HK-2 (cell line): ENCODE results near the gene FCRL6.
A peak's percentile ranks its signal among the peaks of the same experiment; 100 is the strongest.

Experiments used
- DNase-seq: peaks from one replicate; pipeline ENCODE4 v3.0.0-alpha.2; 2018; ENCODE audit not compliant: unreplicated experiment

Gene FCRL6

DNA sequence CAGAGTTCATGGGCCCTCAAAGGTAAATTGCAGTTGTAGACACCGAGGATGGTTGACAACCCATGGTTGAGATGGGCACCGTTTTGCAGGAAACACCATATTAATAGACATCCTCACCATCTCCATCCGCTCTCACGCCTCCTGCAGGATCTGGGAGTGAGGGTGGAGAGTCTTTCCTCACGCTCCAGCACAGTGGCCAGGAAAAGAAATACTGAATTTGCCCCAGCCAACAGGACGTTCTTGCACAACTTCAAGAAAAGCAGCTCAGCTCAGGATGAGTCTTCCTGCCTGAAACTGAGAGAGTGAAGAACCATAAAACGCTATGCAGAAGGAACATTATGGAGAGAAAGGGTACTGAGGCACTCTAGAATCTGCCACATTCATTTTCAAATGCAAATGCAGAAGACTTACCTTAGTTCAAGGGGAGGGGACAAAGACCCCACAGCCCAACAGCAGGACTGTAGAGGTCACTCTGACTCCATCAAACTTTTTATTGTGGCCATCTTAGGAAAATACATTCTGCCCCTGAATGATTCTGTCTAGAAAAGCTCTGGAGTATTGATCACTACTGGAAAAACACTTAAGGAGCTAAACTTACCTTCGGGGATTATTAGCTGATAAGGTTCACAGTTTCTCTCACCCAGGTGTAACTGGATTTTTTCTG lies 33.8 kb downstream of the FCRL6 start:
- no peak for DNase-seq

DNA sequence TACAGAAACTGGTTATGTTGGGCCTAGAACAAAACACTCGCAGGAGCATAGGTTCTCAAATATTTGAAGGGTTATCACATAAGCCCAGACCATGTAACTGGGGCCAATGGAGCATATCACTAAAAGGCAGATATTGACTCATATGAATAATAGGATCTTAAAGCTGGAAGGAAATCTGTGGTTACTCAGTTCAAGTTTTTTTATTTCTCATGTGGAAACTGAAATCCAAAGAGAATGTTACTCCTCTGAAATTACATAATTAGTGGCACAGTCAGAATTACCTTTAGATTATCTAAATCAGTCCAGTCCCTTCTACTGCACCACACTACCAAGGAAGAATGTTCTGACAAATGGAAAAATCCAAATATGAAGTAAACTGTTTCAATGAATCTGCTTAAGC lies 36.6 kb downstream of the FCRL6 start:
- DNase-seq: no peak

DNA sequence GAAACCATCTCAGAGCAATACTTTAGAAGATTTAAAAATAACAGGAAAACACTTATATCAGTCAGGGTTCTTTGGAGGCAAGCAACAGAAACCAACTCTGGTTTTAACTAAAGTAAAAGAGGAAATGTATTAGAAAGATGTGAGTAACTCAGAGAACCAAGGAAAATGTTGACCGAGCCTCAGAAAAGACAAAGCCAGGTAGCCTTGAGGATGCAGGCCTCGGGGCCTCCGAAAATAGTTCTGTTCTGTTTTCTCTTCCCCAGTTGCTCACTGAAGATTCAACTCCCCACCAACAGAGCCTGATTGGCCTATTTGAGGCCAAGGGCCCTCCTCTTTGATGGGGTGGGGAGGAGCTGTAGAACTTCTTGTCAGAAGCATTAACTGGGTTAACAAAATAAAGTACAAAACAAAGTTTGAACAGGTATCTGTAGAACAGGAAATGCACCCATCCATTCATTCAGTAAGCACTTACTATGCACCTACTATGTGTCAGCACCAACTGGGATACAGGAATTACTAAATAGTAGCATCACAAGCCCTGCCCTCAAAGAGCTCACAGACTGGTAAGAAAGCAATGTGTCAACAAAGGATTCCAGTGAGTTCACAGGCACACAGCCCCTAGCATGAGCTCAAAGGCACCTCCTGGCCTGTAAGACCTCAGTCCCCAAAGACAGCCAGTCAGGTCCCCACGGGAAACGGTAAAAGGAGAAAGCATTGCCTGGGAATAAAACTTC lies 37.1 kb downstream of the FCRL6 start:
- DNase-seq: no peak

DNA sequence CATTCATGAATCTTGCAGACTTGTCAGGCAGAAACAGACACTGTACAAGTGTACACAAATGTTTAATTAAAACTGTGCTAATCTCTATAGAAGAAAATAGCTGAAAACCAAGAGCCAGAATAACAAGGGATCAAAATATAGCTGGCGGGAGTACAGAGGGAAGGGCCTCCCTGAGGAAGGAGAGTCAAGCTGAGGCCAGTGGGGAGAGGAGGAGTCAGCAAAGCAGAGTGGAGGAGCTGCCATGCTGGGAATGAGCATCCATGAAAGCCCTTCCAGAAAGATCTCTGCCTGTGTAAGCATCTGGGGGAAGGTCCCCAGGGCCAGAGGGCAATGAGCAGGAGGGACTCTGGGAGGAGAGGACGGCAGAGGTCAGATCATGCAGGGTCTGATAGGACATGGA lies 39.6 kb downstream of the FCRL6 start:
- DNase-seq: no peak

DNA sequence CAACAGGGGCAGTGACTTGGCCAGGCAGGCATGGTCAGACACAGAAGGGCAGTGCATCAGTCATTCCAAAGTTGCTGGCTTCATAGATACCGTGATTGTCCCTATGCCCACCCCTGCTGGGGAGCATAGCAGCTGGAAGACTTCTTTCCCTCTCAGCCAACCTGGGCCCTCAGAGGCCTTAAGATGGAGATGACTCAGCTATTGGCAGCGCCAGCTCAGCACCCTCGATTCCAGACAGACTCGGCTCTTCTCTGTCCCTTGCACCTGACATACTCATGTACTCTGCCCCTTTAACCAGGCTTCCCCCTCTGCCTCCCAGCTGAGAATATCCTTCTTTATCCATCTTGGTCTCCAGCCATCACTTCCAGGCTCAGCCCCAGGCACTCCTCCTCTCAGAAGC lies 41.3 kb downstream of the FCRL6 start:
- DNase-seq: no peak

DNA sequence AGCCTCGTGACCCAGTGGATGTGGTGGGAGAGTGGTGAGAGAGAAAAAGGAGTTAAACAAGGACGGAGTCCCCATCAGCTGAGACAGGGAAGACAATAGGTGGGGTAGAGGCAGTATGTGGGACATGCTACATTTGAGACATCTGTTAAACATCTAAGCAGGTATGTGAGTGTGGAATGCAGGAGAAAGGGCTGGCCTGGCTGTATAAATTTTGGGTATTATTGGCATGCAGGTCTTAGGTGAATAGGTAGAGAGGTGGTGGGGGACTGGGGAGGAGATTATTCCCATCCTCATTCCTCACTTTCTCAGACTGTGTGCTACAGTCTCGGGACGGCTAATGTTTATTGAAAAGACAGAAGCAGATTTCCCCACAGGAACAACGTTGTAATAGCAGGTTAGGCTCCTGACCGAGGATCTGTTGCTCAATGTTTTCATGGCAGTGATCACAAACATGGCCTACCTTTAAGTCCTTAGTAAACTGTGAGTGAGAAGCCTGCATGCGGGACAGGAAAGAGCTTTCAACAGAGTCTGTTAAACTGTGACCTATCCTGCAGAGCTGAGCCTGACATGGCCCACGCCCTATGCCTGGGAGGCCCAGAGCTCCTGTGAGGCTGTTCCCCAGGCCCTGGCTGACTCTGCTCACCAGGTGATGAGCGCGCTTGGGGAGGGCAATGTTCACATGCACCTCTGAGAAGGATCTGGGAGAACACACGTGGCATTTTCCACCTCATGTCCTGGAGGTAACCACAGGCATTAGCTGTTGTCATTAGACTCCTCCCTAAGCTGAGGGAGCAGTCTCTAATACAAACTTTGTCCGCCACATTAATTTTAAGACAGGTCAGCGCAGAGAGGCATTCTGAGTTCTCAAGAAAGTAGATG lies 43.8 kb downstream of the FCRL6 start:
- DNase-seq: peak; percentile 59

DNA sequence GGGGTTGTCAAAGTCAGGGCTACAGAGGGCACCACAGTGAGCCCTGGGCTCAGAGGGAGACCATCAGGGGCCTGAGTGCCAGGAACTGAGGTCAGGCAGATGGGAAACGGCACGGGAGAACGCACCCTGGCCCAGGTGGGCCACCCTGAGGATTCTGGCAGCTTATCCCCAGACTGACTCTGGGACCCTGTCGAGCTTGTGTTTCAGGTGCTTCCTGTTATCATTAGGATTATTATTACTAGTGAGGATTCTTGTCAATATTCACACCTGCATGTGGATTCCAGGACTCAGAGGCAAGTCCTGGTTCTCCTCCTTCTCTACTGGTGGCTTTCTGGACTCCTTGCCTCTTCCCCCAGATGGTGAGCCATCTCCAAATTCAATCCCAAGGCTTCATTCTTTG lies 45.1 kb downstream of the FCRL6 start:
- DNase-seq: no peak

DNA sequence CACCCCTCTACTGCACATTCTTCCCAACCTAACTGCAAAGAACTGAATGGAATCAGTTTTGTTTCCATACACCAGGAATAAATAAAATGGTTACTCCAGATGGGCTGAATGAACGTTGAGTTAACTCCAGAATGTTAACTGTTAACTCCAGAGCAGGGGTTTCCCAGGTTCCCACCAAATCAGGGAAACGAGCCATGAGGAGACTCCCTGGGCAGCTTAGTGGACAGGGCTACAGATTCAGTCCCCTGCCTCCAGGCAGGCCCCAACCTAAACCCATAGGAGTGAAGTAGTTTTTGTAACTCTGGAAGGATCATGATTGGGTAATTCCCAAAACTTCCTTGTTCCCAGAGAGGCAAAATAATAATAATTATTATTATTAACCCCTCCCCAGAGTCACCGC lies 46.2 kb downstream of the FCRL6 start:
- DNase-seq: no peak

DNA sequence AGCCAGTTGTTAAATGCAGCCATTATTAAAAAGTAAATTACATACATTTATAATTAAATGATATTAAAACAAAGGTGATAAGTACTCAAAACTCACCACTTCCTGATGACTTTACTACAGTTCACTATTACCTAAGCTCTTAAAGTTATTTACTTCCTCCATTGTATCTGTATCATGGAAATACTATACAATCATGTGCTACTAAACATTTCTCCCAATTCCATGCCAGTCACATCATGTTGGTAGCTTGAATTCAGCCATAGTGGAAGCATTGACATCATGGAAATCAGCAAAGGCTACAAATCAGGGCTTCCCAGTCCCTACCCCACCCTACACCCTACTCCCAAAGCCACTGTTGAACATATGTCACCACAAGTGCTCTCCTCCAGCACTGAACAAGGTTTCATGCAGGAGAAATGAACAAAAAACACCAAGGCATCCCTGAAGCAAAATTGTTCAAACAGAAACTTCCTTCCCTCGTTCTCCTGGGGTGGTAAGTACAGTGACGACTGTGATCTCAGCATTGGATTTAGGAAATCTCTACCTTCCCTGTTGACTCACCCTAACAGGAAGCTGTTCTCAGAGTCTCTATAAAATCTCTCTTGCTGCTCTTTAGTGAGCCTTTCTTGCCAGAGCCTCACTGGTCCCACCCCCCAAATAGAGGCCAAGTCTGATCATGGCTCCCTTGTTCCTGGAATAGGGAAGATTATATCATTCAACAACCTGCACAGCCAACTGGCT lies 47.6 kb downstream of the FCRL6 start:
- DNase-seq: no peak

DNA sequence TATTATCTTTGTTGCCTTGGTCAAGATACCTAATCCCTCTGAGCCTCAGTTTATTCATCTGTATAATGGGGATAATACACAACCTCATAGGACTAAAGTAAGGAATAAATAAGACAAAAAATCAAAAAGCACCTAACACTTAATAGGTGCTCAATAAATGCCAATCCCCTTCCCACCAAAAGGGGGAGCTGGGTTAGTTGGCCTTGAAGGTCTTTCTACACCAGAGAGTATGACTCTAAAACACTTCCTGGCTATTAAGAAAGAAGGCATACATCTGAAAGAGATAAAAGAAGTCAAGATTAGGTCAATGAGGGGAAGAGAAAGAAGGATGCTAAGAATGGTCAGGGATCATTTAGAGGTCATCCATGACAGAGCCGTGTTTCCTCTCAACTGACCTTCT lies 49.2 kb downstream of the FCRL6 start:
- DNase-seq: no peak

DNA sequence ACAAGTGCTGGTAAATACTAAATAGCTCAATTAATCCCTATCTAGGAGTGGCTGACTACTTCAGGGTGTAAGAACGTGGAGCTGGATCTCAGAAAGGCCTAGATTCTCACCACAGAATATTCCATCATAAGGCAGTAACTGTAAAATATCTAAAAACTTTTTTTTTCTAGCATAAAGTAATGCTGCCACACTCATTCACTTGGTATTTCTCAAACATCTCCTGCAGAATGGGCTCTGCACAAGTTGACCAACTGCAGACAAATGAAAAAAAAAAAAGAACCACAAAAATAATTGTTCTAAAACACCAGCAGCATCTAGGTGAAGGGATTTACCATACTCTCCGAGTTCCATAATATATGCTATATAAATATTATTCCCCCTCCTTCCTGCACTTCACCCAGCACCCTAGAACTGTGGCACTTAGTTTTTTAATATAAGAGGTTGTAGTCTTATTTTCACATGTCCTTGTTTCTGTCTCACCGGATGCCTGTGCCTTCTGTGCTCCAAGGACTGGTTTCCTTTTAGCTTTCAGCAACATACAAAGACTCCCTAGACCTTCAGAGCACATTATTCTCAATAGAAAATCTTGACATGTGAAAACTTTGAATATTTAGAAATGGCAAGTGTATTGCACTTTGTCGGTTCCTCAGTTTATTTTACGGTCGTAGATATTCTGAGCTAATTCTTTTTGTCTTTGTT lies 51.4 kb downstream of the FCRL6 start:
- DNase-seq: no peak

DNA sequence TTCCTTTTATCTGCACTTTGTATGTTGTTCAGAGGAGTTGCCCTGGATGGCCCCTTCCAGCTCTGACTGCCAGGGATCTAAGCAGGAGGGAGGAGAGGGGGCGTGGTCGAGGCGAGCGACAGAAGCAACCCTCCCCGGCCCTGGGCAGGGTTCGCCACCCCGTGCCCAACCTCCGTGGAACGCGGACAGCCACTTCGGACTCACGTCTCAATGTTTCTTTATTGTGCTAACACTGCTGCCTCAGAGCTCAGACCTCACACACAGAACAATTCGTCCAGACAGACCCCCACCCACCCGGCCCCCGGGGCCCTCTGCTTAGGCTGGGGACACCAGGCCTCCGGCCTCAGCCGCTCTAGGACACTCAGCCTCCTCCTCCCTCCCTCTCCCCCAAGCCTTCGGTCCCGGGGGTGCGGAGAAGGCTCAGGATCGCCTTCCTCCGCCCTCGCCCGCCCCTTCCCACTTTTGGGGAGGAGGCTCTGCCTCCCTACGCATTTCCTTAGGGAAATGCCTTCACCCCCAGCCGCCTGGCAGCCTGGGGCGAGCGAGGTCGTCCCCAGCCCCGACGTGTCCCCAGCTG lies 52.0 kb downstream of the FCRL6 start:
- peak; percentile 67 for DNase-seq

DNA sequence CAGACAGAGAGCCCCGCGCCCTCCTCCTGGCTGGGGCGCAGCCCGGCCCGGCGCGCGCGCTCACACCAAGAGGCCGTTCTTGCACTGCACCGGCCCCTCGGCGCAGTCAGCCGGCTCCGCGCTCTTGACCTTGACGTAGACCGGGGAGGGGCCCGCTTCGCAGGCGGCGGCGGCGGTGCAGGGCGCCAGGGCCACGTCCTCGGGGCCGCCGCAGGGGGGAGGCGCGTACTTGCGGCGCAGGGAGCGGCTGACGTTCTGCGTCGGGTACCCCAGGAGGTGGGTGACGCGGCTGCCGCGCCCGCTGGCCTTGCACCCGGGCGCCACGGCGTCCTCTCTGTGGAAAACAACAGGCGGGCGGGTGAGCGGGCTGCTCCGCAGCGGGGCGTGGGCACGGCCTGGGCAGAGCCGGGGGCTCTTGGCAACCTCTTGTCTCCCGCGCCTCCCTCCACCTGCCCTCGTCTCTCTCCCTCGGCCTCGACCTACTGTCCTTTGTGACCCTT lies 52.6 kb downstream of the FCRL6 start:
- DNase-seq: peak; percentile 85

DNA sequence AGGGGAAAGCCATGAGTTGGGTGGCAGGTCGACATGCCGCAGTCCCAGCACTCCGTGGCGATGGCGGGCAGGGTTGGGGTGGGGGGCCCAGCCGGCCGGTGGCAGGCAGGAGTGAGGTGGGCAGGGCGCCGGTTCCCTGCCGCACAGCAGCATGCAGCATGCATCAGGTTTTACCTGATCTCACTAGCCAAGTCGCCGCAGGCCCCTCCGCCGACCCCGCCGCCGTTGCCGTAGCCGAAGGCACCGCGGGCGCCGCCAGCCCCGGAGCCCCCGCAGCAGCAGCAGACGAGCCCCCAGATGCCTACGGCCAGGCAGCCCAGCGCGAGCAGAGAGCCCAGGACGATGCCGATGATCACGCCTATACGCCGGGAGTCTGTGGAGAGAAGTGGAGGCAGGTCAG lies 53.5 kb downstream of the FCRL6 start:
- no peak for DNase-seq

DNA sequence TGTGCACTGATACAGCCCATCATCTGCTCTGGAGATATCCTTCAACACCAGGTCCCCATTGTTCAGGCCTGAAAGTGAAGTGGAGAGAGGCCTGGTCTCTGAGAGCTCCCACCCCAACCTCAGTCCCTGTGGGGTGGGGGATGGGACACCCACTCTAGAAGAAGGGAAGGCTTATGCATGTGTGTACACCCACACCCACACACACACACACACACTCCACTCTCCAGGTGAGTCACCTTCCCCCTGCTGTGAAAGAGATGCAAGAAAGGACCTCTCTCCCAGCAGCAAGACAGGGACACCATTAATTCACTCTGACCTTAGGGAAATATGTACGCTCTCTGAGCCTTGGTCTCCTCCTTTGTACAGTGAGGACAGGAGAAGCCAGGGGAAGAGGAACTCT lies 54.4 kb downstream of the FCRL6 start:
- DNase-seq: no peak

DNA sequence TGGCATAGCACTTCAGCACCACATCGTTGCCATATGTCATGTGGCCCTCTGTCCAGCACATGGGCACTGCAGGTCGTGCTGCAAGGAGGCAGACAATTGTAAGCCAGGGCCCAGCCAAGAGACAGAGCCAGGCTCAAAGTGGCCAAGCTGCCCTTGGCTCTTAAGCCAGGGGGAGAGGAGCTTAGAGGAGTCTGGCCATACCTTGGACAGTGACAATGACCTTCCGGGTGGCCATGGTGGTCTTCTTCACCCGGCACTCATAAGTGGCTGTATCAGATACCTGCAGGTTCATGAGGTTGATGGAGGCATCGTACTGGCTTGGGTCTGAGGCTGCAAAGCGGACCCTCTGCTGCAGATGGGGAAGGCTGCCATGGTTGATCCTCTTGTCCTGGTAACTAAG lies 55.7 kb downstream of the FCRL6 start:
- no peak for DNase-seq

DNA sequence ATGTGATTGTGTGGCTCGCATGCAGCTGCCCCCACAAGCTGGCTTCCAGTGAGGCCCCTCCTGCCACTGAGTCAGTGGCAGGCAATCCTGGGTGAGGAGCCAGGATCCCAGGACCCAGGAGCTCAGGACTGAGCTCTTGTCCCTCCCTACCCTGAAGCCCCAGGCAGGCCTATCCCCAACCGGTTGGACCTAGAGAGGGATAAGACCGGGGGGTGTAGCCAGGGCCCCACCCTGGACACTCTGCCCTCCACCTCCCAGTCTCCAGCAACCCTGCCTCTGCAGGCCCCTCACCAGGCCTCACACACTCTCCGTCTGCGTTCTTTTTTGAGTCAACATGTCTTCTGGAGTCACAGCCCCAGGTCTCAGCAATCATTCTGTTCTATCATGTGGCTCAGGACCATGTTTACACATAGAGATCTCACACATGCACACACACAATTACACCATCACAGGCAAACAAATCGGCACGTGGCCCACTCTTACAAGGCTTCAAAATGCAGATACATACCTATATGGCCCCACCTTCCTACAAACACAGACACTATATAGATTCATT lies 57.7 kb downstream of the FCRL6 start:
- no peak for DNase-seq

DNA sequence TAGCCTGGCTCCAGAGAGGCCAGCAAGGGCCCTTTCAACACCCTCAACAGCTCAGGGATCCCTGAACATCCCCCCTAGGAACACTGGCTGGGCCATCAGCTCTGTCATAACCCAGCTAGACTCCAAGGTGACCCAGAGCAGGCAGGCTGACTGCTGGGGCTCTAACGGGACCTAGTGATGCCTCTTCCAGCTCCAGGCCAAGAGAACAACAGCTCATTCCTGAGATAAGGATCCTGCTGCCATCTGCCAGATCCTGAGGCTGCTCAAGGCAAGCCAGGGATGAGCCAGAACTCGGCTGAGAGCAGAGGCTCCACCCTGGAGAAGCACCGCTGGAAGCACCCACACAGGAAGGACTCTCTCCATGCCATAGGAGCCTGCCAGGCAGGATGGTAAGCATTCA lies 58.3 kb downstream of the FCRL6 start:
- no peak for DNase-seq

DNA sequence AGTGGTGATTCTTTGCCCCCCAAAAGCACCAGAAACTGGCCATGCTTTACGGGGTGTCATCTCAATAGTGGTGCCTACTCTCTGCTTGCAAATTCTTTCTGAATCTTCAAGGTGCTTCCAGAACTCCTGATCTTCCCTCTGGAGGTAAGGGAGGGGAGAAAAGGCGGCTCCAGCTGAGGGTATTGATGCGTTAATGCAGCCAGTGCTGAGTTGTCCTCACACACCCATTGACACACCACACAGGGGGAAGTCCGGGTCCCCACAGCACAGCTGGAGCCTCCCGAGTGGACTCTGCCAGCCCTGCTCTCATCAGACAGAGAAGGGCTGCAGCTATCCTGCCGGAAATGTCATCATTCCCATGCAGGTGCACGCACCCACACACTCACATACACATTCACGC lies 59.1 kb downstream of the FCRL6 start:
- no peak for DNase-seq

DNA sequence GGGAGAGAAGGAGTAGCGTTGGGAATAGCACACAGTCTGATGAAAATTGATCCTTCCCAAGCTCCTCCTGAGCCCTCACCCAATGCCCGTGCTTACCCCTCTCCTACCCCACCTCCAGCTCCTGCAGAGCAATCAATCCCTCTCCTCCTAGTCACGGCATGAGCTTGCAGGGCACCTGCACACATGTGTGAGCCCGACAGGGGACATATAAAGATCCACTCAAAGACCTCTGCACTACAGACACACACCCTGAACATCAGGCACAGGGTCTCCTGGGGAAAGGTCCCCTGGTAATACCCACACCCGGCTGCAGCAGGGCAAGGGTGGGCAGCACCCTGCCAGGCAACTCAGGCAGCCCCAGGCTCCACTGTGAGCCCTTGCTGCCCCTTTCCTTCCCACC lies 59.9 kb downstream of the FCRL6 start:
- DNase-seq: no peak

DNA sequence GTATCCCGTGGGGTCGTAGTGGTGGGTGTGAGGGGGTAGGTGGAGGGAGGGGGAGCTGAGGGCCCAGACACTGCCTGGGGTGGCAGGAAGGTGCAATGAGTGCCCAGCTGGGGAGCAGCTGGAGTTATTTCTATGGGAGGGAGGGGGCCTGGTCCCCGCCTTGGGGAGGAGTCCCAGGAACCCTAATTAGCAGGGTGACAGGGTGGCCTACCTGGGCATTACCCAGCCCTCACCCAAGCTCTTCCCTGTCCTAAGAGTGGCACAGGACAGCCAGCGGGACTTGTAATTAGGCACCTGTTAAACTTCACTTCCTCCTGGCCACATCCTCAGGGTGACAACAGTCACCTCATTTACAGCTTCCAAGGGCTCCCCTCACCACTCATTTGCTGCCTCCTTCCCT lies 60.4 kb downstream of the FCRL6 start, which contains the start of gene VSIG8:
VSIG8 (minus strand) TSS at position 101 of the 400 bp plus-strand sequence. CDS start 136 bp downstream, outside the sequence.
- no peak for DNase-seq
